ENCODE results near the gene CFAP47.

DNA sequence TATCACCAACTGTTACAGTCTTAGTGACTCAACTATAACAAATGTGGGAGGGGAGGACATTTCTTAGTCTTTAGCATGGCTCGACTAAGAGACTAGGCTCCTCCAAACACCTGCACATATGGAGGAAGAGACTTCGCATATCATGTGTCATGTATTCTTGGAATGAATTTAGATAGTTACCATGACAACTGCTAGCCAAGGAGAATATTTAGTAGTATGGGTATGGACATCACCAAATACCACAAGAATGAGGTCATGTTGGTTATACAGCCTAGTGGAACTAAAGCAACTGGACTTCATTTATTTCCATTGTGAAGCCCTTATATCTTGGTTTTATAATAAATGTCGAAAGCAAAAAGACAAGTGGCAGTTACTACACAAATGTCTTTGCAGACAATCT, 512.3 kb downstream of the CFAP47 start:
- TF ChIP-seq, protein P1, sequence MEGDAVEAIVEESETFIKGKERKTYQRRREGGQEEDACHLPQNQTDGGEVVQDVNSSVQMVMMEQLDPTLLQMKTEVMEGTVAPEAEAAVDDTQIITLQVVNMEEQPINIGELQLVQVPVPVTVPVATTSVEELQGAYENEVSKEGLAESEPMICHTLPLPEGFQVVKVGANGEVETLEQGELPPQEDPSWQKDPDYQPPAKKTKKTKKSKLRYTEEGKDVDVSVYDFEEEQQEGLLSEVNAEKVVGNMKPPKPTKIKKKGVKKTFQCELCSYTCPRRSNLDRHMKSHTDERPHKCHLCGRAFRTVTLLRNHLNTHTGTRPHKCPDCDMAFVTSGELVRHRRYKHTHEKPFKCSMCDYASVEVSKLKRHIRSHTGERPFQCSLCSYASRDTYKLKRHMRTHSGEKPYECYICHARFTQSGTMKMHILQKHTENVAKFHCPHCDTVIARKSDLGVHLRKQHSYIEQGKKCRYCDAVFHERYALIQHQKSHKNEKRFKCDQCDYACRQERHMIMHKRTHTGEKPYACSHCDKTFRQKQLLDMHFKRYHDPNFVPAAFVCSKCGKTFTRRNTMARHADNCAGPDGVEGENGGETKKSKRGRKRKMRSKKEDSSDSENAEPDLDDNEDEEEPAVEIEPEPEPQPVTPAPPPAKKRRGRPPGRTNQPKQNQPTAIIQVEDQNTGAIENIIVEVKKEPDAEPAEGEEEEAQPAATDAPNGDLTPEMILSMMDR (conservative IDR thresholded peaks at IDR 0.05 in 1 of 2, IDR thresholded peaks at IDR 0.05 in 1 of 2; ENCODE audit: extremely low read depth in 1 of 2, insufficient read depth in 1 of 2, low read depth in 1 of 2, low read length in 2 of 2) = no peak
- TF ChIP-seq EZH2 (IDR thresholded peaks at IDR 0.05; ENCODE audit: borderline replicate concordance, low read length) = no peak
